Measurements from ENCODE around the gene ADH1A. TPM values are rescaled to one million over a fixed set of nuclear protein-coding genes. Genes with fewer than 3 reads are reported as not detected.

The ADH1A gene
- polyA plus RNA-seq (2013) = not detected

- Histone ChIP-seq H3K27ac (ENCODE audit: insufficient read depth in 1 of 2, low read depth in 1 of 2, low read length in 2 of 2, poor library complexity in 1 of 2, severe bottlenecking in 2 of 2) (no peak within 1 kb of the TSS), H3K27me3 (replicated peaks in 2 of 5; ENCODE audit: control insufficient read depth in 4 of 5, insufficient read depth in 5 of 5, low read length in 4 of 5) (no peaks in the 10 kb centered on the region), H3K9me3 (ENCODE audit: control extremely low read depth in 1 of 5, control insufficient read depth in 4 of 5, insufficient read depth in 2 of 5, low read depth in 1 of 5, low read length in 4 of 5) (peaks cover 0 to 14% (median 1%) of the 10 kb centered on the region in 5 experiments), H3K4me3 (ENCODE audit: control insufficient read depth in 1 of 7, extremely low read depth in 1 of 7, insufficient read depth in 4 of 7, low read depth in 2 of 7, low read length in 6 of 7) (no peak within 1 kb of the TSS), H3K4me1 (ENCODE audit: control extremely low read depth in 1 of 4, control insufficient read depth in 4 of 4, insufficient read depth in 4 of 4, low read length in 3 of 4) (no peaks in the 10 kb centered on the region), H3K36me3 (ENCODE audit: control insufficient read depth in 4 of 4, insufficient read depth in 4 of 4, low read length in 3 of 4) (no peaks in the 10 kb centered on the region)
- ChIA-PET POLR2A (no interaction called here), CTCF (no interaction called here)
- DNase-seq = no peak
- WGBS (ENCODE audit: insufficient coverage) = no CpG with 5 or more reads among the region's 3 CpGs
Measured at GRCh38 chr4:99290848-99291786, at the start of gene ADH1A. Gene ADH1A (minus strand): TSS chr4:99290985. CDS start chr4:99290914, 71 bp downstream.

DNA sequence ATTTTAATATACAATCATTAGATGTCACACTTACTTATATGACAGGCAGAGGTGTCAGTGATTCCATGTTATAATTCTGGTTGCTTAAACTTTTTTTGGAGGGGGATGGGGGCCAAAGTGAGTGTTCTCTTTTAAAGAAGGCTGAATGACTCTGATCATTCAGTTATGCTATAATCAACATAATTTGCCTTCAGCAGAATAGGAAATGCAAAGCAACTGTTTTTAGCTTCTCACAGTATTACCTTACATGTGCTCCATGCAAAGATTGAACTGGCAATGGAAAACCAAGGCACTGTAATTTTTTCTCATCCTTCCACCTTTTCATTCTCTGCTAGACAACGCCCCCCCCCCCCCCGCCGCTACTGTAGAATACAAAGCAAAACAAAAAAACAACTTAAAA lies 48.4 kb upstream of the ADH1A start:
- Histone ChIP-seq H3K9me3 (ENCODE audit: control extremely low read depth in 1 of 5, control insufficient read depth in 4 of 5, insufficient read depth in 2 of 5, low read depth in 1 of 5, low read length in 4 of 5) (no peaks in the 10 kb centered on the region), H3K27ac (ENCODE audit: insufficient read depth in 1 of 2, low read depth in 1 of 2, low read length in 2 of 2, poor library complexity in 1 of 2, severe bottlenecking in 2 of 2) (no peak overlapping the region), H3K27me3 (replicated peaks in 2 of 5; ENCODE audit: control insufficient read depth in 4 of 5, insufficient read depth in 5 of 5, low read length in 4 of 5) (no peaks in the 10 kb centered on the region), H3K4me3 (ENCODE audit: control insufficient read depth in 1 of 7, extremely low read depth in 1 of 7, insufficient read depth in 4 of 7, low read depth in 2 of 7, low read length in 6 of 7) (no peak overlapping the region), H3K4me1 (ENCODE audit: control extremely low read depth in 1 of 4, control insufficient read depth in 4 of 4, insufficient read depth in 4 of 4, low read length in 3 of 4) (no peaks in the 10 kb centered on the region), H3K36me3 (ENCODE audit: control insufficient read depth in 4 of 4, insufficient read depth in 4 of 4, low read length in 3 of 4) (no peaks in the 10 kb centered on the region)
- WGBS (ENCODE audit: insufficient coverage) = 73% methylated on average over 3 of the region's 3 CpGs
- ChIA-PET CTCF (no interaction called here), POLR2A (interaction anchor here (0.6 kb wide), 1 partner anchor 772 kb away, joined by 3 read pairs; no protein-coding TSS in a partner anchor)
- DNase-seq = no peak

DNA sequence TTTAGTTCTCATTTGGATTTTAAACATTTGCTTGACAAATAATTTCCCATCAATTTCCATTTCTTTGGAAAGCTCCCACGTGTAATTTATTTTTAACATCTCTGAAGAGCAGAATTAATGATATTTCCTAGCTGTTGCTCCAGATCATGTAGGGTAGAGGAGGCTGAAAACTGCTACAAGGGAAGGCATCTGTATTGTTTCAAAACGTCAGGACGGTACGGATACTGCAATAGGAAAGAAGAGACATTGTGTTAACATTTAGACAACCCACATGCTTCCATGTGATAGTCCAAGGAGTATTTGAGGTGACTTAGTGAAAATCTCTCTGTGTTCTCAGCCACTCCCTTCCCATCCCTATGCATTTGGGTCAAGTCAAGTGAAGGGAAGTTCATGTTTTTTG lies 45.8 kb upstream of the ADH1A start:
- CTCF ChIA-PET = no interaction called here
- WGBS (ENCODE audit: insufficient coverage) = 93% methylated on average over 3 of the region's 4 CpGs
- POLR2A ChIA-PET = no interaction called here
- Histone ChIP-seq H3K27ac (ENCODE audit: insufficient read depth in 1 of 2, low read depth in 1 of 2, low read length in 2 of 2, poor library complexity in 1 of 2, severe bottlenecking in 2 of 2) (no peak overlapping the region), H3K27me3 (replicated peaks in 2 of 5; ENCODE audit: control insufficient read depth in 4 of 5, insufficient read depth in 5 of 5, low read length in 4 of 5) (no peaks in the 10 kb centered on the region), H3K4me3 (ENCODE audit: control insufficient read depth in 1 of 7, extremely low read depth in 1 of 7, insufficient read depth in 4 of 7, low read depth in 2 of 7, low read length in 6 of 7) (no peak overlapping the region), H3K9me3 (ENCODE audit: control extremely low read depth in 1 of 5, control insufficient read depth in 4 of 5, insufficient read depth in 2 of 5, low read depth in 1 of 5, low read length in 4 of 5) (no peaks in the 10 kb centered on the region), H3K4me1 (ENCODE audit: control extremely low read depth in 1 of 4, control insufficient read depth in 4 of 4, insufficient read depth in 4 of 4, low read length in 3 of 4) (no peaks in the 10 kb centered on the region), H3K36me3 (ENCODE audit: control insufficient read depth in 4 of 4, insufficient read depth in 4 of 4, low read length in 3 of 4) (no peaks in the 10 kb centered on the region)
- DNase-seq = no peak

DNA sequence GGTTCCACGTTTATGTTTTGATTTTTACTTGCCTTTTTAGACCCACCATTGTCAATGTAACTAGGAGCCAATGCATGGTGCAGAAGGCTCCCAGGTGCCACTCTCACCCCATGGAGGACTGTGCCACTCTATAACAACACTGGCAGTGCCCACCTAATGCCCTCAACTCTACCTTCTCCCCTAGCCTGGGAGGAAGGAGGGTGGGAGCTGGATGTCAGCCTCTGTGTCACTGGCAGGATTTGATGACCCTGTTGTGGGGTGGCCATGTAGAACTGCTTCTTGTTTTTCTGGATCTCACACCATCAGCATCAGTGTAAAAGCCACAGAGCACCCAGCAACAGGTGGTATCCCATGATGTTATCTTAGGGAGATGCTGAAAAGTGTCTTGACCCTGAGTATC lies 44.1 kb upstream of the ADH1A start:
- Histone ChIP-seq H3K4me3 (ENCODE audit: control insufficient read depth in 1 of 7, extremely low read depth in 1 of 7, insufficient read depth in 4 of 7, low read depth in 2 of 7, low read length in 6 of 7) (no peak overlapping the region), H3K9me3 (ENCODE audit: control extremely low read depth in 1 of 5, control insufficient read depth in 4 of 5, insufficient read depth in 2 of 5, low read depth in 1 of 5, low read length in 4 of 5) (no peaks in the 10 kb centered on the region), H3K4me1 (ENCODE audit: control extremely low read depth in 1 of 4, control insufficient read depth in 4 of 4, insufficient read depth in 4 of 4, low read length in 3 of 4) (no peaks in the 10 kb centered on the region), H3K36me3 (ENCODE audit: control insufficient read depth in 4 of 4, insufficient read depth in 4 of 4, low read length in 3 of 4) (no peaks in the 10 kb centered on the region), H3K27me3 (replicated peaks in 2 of 5; ENCODE audit: control insufficient read depth in 4 of 5, insufficient read depth in 5 of 5, low read length in 4 of 5) (no peaks in the 10 kb centered on the region), H3K27ac (ENCODE audit: insufficient read depth in 1 of 2, low read depth in 1 of 2, low read length in 2 of 2, poor library complexity in 1 of 2, severe bottlenecking in 2 of 2) (no peak overlapping the region)
- WGBS (ENCODE audit: insufficient coverage) = 82% methylated on average over 1 of the region's 1 CpG
- POLR2A ChIA-PET = no interaction called here
- DNase-seq = no peak
- CTCF ChIA-PET = no interaction called here

DNA sequence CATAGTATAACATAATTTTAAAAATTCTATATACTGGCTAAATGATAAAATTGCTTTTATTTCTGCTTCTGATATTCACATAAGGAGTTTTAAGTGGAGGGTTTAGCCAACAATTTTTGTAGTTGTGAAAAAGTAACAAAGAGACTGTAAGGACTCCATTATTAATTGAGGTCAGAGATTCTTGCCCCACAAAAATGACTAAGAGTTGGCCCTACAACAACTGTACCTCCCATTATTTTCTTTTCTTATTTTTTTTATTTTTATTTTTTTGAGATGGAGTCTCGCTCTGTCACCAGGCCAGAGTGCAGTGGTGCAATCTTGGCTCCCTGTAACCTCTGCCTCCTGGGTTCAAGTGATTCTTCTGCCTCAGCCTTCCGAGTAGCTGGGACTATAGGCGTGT lies 39.9 kb upstream of the ADH1A start:
- Histone ChIP-seq H3K27me3 (replicated peaks in 2 of 5; ENCODE audit: control insufficient read depth in 4 of 5, insufficient read depth in 5 of 5, low read length in 4 of 5) (no peaks in the 10 kb centered on the region), H3K4me3 (ENCODE audit: control insufficient read depth in 1 of 7, extremely low read depth in 1 of 7, insufficient read depth in 4 of 7, low read depth in 2 of 7, low read length in 6 of 7) (no peak overlapping the region), H3K4me1 (ENCODE audit: control extremely low read depth in 1 of 4, control insufficient read depth in 4 of 4, insufficient read depth in 4 of 4, low read length in 3 of 4) (no peaks in the 10 kb centered on the region), H3K36me3 (ENCODE audit: control insufficient read depth in 4 of 4, insufficient read depth in 4 of 4, low read length in 3 of 4) (no peaks in the 10 kb centered on the region), H3K9me3 (ENCODE audit: control extremely low read depth in 1 of 5, control insufficient read depth in 4 of 5, insufficient read depth in 2 of 5, low read depth in 1 of 5, low read length in 4 of 5) (peaks cover 0 to 2% (median 0%) of the 10 kb centered on the region in 5 experiments), H3K27ac (ENCODE audit: insufficient read depth in 1 of 2, low read depth in 1 of 2, low read length in 2 of 2, poor library complexity in 1 of 2, severe bottlenecking in 2 of 2) (no peak overlapping the region)
- CTCF ChIA-PET = no interaction called here
- 100% methylated on average over 3 of the region's 3 CpGs for WGBS (ENCODE audit: insufficient coverage)
- POLR2A ChIA-PET = interaction anchor here (0.7 kb wide), 1 partner anchor 21 kb away, joined by 3 read pairs; no protein-coding TSS in a partner anchor
- DNase-seq = no peak

- CTCF ChIA-PET = no interaction called here
- Histone ChIP-seq H3K27ac (ENCODE audit: insufficient read depth in 1 of 2, low read depth in 1 of 2, low read length in 2 of 2, poor library complexity in 1 of 2, severe bottlenecking in 2 of 2) (no peak overlapping the region), H3K4me1 (ENCODE audit: control extremely low read depth in 1 of 4, control insufficient read depth in 4 of 4, insufficient read depth in 4 of 4, low read length in 3 of 4) (no peaks in the 10 kb centered on the region), H3K4me3 (ENCODE audit: control insufficient read depth in 1 of 7, extremely low read depth in 1 of 7, insufficient read depth in 4 of 7, low read depth in 2 of 7, low read length in 6 of 7) (no peak overlapping the region), H3K36me3 (ENCODE audit: control insufficient read depth in 4 of 4, insufficient read depth in 4 of 4, low read length in 3 of 4) (no peaks in the 10 kb centered on the region), H3K27me3 (replicated peaks in 2 of 5; ENCODE audit: control insufficient read depth in 4 of 5, insufficient read depth in 5 of 5, low read length in 4 of 5) (no peaks in the 10 kb centered on the region), H3K9me3 (ENCODE audit: control extremely low read depth in 1 of 5, control insufficient read depth in 4 of 5, insufficient read depth in 2 of 5, low read depth in 1 of 5, low read length in 4 of 5) (peaks cover 0 to 2% (median 0%) of the 10 kb centered on the region in 5 experiments)
- POLR2A ChIA-PET = no interaction called here
- WGBS (ENCODE audit: insufficient coverage) = 100% methylated on average over 1 of the region's 2 CpGs
- no peak for DNase-seq
Measured at GRCh38 chr4:99329876-99330275, 39.1 kb upstream of the ADH1A start.

GRCh38 chr4:99324979-99325378 lies 34.2 kb upstream of the ADH1A start:
- no peaks in the 10 kb centered on the region for H3K27me3 ChIP-seq (replicated peaks in 2 of 5; ENCODE audit: control insufficient read depth in 4 of 5, insufficient read depth in 5 of 5, low read length in 4 of 5)
- no peak overlapping the region for H3K4me3 ChIP-seq (ENCODE audit: control insufficient read depth in 1 of 7, extremely low read depth in 1 of 7, insufficient read depth in 4 of 7, low read depth in 2 of 7, low read length in 6 of 7)
- ChIA-PET CTCF (no interaction called here), POLR2A (no interaction called here)
- WGBS (ENCODE audit: insufficient coverage) = 100% methylated on average over 1 of the region's 3 CpGs
- H3K4me1 ChIP-seq (ENCODE audit: control extremely low read depth in 1 of 4, control insufficient read depth in 4 of 4, insufficient read depth in 4 of 4, low read length in 3 of 4) = no peaks in the 10 kb centered on the region
- H3K9me3 ChIP-seq (ENCODE audit: control extremely low read depth in 1 of 5, control insufficient read depth in 4 of 5, insufficient read depth in 2 of 5, low read depth in 1 of 5, low read length in 4 of 5) = peaks cover 0 to 2% (median 0%) of the 10 kb centered on the region in 5 experiments
- no peaks in the 10 kb centered on the region for H3K36me3 ChIP-seq (ENCODE audit: control insufficient read depth in 4 of 4, insufficient read depth in 4 of 4, low read length in 3 of 4)
- no peak for DNase-seq
- no peak overlapping the region for H3K27ac ChIP-seq (ENCODE audit: insufficient read depth in 1 of 2, low read depth in 1 of 2, low read length in 2 of 2, poor library complexity in 1 of 2, severe bottlenecking in 2 of 2)

Measured in common myeloid progenitor, CD34-positive (primary cell).